Measurements from ENCODE around the gene KMT2E. TPM values are rescaled to one million over a fixed set of nuclear protein-coding genes. Genes with fewer than 3 reads are reported as not detected.

The KMT2E gene
- total and polyA plus RNA-seq, 2 donors (not counting 1 experiment from before 2014, with no cell fraction given), result 32.4 to 328 TPM

- Histone ChIP-seq H4K20me1 (ENCODE audit: control insufficient read depth, insufficient read depth, low read length, poor library complexity, severe bottlenecking) (peaks cover 2% of the 10 kb centered on the region), H3K4me3 (ENCODE audit: control extremely low read depth in 1 of 5, extremely low read depth in 1 of 5, insufficient read depth in 1 of 5, low read depth in 2 of 5, low read length in 4 of 5) (peak overlapping the region; percentile 48 to 87 (median 80)), H3K27me3 (replicated peaks in 1 of 4; ENCODE audit: control extremely low read depth in 1 of 4, control insufficient read depth in 3 of 4, insufficient read depth in 4 of 4, low read length in 3 of 4) (no peaks in the 10 kb centered on the region), H3K79me2 (ENCODE audit: control insufficient read depth, insufficient read depth, low read length) (peaks cover 56% of the 10 kb centered on the region), H2AFZ (ENCODE audit: insufficient read depth, low read depth, low read length, poor library complexity, severe bottlenecking) (peak overlapping the region; percentile 73), H3K9me3 (ENCODE audit: control extremely low read depth in 1 of 3, control insufficient read depth in 2 of 3, insufficient read depth in 1 of 3, low read length in 2 of 3) (no peaks in the 10 kb centered on the region), H3K4me2 (replicated peaks; ENCODE audit: low read depth, low read length, poor library complexity, severe bottlenecking) (peak overlapping the region; percentile 90), H3K36me3 (replicated peaks in 1 of 2; ENCODE audit: control extremely low read depth in 1 of 2, control insufficient read depth in 1 of 2, extremely low read depth in 1 of 2, insufficient read depth in 2 of 2, low read length in 1 of 2) (peaks cover 5% of the 10 kb centered on the region in 2 experiments), H3K4me1 (ENCODE audit: control insufficient read depth in 2 of 2, insufficient read depth in 2 of 2, low read length in 2 of 2) (peaks cover 34 to 45% of the 10 kb centered on the region in 2 donors), H3K9ac (ENCODE audit: low read length) (peak overlapping the region; percentile 90), H3K27ac (ENCODE audit: low read length in 2 of 2) (peak overlapping the region in 1 of 2 donors; percentile 96)
- H3K27me3 Mint-ChIP-seq, result no peaks in the 10 kb centered on the region
- ChIA-PET CTCF (interaction anchor here (0.7 to 11.1 kb wide), 13 partner anchors 10 to 548 kb away, joined by 3 to 282 read pairs (median 5); partner anchors contain the start of genes KMT2E and RINT1), POLR2A (interaction anchor here (0.6 to 7.8 kb wide), 12 partner anchors 26 to 551 kb away, joined by 3 to 101 read pairs (median 7); partner anchors contain the start of gene KMT2E)
- peaks cover 79% of the 10 kb centered on the region for H3K4me1 Mint-ChIP-seq
- H3K27ac Mint-ChIP-seq, result peak overlapping the region; percentile 100
- under 1% methylated on average over 53 of the region's 62 CpGs for WGBS (ENCODE audit: insufficient coverage)
- intact Hi-C loops (cut with micrococcal nuclease), result loop anchor here (1.0 to 5.0 kb wide), 3 partner anchors 28 to 102 kb away; no protein-coding TSS in a partner anchor
- ATAC-seq (ENCODE audit: low read depth) (peak; percentile 88), DNase-seq (peak; percentile 91)
- peak overlapping the region; percentile 99 for H3K4me3 Mint-ChIP-seq
- H3K9me3 Mint-ChIP-seq (ENCODE audit: insufficient read depth), result no peaks in the 10 kb centered on the region
- TF ChIP-seq, protein P1, sequence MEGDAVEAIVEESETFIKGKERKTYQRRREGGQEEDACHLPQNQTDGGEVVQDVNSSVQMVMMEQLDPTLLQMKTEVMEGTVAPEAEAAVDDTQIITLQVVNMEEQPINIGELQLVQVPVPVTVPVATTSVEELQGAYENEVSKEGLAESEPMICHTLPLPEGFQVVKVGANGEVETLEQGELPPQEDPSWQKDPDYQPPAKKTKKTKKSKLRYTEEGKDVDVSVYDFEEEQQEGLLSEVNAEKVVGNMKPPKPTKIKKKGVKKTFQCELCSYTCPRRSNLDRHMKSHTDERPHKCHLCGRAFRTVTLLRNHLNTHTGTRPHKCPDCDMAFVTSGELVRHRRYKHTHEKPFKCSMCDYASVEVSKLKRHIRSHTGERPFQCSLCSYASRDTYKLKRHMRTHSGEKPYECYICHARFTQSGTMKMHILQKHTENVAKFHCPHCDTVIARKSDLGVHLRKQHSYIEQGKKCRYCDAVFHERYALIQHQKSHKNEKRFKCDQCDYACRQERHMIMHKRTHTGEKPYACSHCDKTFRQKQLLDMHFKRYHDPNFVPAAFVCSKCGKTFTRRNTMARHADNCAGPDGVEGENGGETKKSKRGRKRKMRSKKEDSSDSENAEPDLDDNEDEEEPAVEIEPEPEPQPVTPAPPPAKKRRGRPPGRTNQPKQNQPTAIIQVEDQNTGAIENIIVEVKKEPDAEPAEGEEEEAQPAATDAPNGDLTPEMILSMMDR (IDR thresholded peaks at IDR 0.05), result peak; percentile 70
- TF ChIP-seq EZH2 (IDR thresholded peaks at IDR 0.05; ENCODE audit: borderline replicate concordance, insufficient read depth, low read depth, low read length, poor library complexity, severe bottlenecking), result no peak
Measured at GRCh38 chr7:104983578-104984539, 30.1 kb upstream of the KMT2E start.
